ENCODE results near the gene OSBPL10.

Gene OSBPL10

GRCh38 chr3:31976302-31976701 is 4.8 kb downstream of the OSBPL10 start:
- no peak for TF ChIP-seq CTCF (IDR thresholded peaks at IDR 0.05)
- no peak overlapping the region for H3K4me3 ChIP-seq
- no peaks in the 10 kb centered on the region for H3K27me3 ChIP-seq
- H3K27ac ChIP-seq, result no peak overlapping the region
- no peaks in the 10 kb centered on the region for H3K9me3 ChIP-seq
- intact Hi-C loops (cut with DNase I; ENCODE audit: low total_unique reads), result no loop called here
- no peak for DNase-seq
- H3K4me1 ChIP-seq, result peaks cover 0 to 16% (median 10%) of the 10 kb centered on the region in 4 donors
- no peaks in the 10 kb centered on the region for H3K36me3 ChIP-seq

- intact Hi-C loops (cut with DNase I; ENCODE audit: low total_unique reads), result no loop called here
- H3K36me3 ChIP-seq, result no peaks in the 10 kb centered on the region
- TF ChIP-seq CTCF (IDR thresholded peaks at IDR 0.05), result no peak
- DNase-seq, result no peak
- peaks cover 0 to 18% (median 8%) of the 10 kb centered on the region in 4 donors for H3K4me1 ChIP-seq
- no peaks in the 10 kb centered on the region for H3K27me3 ChIP-seq
- no peak overlapping the region for H3K27ac ChIP-seq
- no peak overlapping the region for H3K4me3 ChIP-seq
- H3K9me3 ChIP-seq, result no peaks in the 10 kb centered on the region
Measured at GRCh38 chr3:31974964-31975363, 6.1 kb downstream of the OSBPL10 start.

GRCh38 chr3:31974471-31974870 is 6.6 kb downstream of the OSBPL10 start:
- no peak overlapping the region for H3K4me3 ChIP-seq
- peaks cover 0 to 18% (median 5%) of the 10 kb centered on the region in 4 donors for H3K4me1 ChIP-seq
- H3K9me3 ChIP-seq, result no peaks in the 10 kb centered on the region
- TF ChIP-seq CTCF (IDR thresholded peaks at IDR 0.05), result no peak
- intact Hi-C loops (cut with DNase I; ENCODE audit: low total_unique reads), result no loop called here
- no peaks in the 10 kb centered on the region for H3K36me3 ChIP-seq
- no peak overlapping the region for H3K27ac ChIP-seq
- no peaks in the 10 kb centered on the region for H3K27me3 ChIP-seq
- no peak for DNase-seq

GRCh38 chr3:31973837-31974236 is 7.2 kb downstream of the OSBPL10 start:
- no peak overlapping the region for H3K4me3 ChIP-seq
- no peaks in the 10 kb centered on the region for H3K36me3 ChIP-seq
- no peak for DNase-seq
- no peaks in the 10 kb centered on the region for H3K27me3 ChIP-seq
- intact Hi-C loops (cut with DNase I; ENCODE audit: low total_unique reads), result no loop called here
- peaks cover 0 to 18% (median 7%) of the 10 kb centered on the region in 4 donors for H3K4me1 ChIP-seq
- TF ChIP-seq CTCF (IDR thresholded peaks at IDR 0.05), result no peak
- H3K9me3 ChIP-seq, result no peaks in the 10 kb centered on the region
- H3K27ac ChIP-seq, result no peak overlapping the region

GRCh38 chr3:31973081-31973480 is 8.0 kb downstream of the OSBPL10 start:
- Histone ChIP-seq H3K27ac (no peak overlapping the region), H3K9me3 (no peaks in the 10 kb centered on the region), H3K27me3 (no peaks in the 10 kb centered on the region), H3K36me3 (no peaks in the 10 kb centered on the region), H3K4me1 (peaks cover 0 to 22% (median 13%) of the 10 kb centered on the region in 4 donors), H3K4me3 (no peak overlapping the region)
- no peak for TF ChIP-seq CTCF (IDR thresholded peaks at IDR 0.05)
- intact Hi-C loops (cut with DNase I; ENCODE audit: low total_unique reads), result no loop called here
- DNase-seq, result no peak

GRCh38 chr3:31971607-31972006 is 9.5 kb downstream of the OSBPL10 start:
- no peaks in the 10 kb centered on the region for H3K9me3 ChIP-seq
- no peak overlapping the region for H3K4me3 ChIP-seq
- H3K27ac ChIP-seq, result no peak overlapping the region
- no peaks in the 10 kb centered on the region for H3K27me3 ChIP-seq
- no peaks in the 10 kb centered on the region for H3K36me3 ChIP-seq
- H3K4me1 ChIP-seq, result peaks cover 0 to 37% (median 23%) of the 10 kb centered on the region in 4 donors
- no peak for TF ChIP-seq CTCF (IDR thresholded peaks at IDR 0.05)
- intact Hi-C loops (cut with DNase I; ENCODE audit: low total_unique reads), result no loop called here
- no peak for DNase-seq

All from tibial artery (tissue), 4 donors.